HL-60/S4 treated with phorbol 12-myristate 13-acetate at 8.2 ng/mL for 4 days and 3 days (cell line): ENCODE data around the gene ARHGAP42.
"Not testable (repeated sequence)": the region's sequence is repeated elsewhere in the genome, so short reads cannot be mapped to it uniquely, and the experiment has no call there.

ENCODE experiments used
- in situ Hi-C: fragments of 300-500 bp; cut with MboI; formaldehyde crosslinking; loops from 2 replicates; pipeline ENCODE4 v1.15.0; 2022; ENCODE audit warnings: low sequenced_read_pairs

ARHGAP42 gene

DNA sequence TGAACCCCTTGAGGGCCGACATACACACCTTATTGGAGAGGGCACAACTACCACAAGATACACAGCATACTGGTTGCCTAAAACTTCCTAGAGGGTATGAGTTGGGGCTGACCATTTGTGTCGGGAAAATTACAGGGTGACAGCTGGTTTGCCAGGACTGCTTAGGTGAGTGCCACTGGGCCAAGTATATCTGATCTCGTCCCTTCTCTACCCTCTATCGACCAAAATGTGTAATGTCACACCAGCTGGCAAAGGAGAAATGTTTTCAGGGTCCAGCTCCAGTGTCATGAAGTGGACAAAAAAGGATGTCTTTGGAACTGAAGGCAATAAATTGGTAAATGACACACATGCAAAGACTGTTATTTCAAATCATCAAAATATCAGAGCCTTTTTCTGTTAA is 316.4 kb downstream of the ARHGAP42 start:
- in situ Hi-C loops = no loop called here

DNA sequence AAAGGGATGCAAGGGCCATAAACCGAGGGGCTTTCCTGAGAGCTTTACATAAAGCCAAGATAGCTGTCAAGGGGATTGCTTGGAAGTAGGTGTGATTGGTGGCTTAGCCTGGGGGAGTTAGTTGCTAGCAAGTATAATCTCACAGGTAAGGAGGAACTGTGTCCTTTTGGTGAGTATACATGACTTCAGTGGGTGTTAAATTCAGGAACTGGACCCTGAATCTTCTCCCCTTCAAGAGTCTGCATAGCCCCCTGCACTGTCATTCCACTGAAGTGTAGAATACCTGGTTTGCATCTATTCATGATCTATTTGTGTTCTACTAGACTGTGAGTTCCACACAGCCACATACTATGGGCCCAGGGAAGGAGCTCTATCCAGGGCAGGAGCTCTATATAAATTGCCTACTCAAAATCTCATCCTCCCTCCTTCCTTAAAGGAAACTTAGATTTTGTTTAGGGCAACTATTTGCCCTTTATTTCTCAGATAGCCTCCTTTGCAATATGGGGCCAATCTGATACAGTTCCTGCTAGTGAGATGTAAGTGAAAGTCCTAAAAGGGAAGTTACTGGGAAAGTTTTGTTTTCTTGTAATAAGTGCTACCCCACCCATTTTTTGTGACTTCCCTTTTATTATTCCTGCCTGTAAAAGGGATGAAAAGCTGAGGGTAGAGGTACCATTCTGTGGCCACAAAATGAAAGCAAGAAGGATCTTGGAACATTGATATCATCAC is 322.0 kb downstream of the ARHGAP42 start:
- in situ Hi-C loops = no loop called here

DNA sequence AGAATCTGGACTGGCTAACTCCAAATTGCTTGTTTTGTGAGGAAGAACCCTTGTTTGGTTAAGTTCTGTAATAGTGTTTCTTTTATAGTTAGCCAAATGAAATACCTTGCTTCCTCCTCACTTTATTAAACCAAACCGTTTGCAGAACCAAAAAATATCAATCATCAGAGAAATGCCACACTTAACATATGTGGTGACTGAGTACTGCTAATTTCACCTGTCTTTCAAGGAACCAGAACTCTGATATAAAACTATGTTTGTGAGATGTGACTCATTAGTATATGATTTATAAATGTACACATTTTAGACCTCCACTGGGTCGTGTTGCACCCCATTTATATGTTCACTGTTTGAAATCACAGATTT is 322.6 kb downstream of the ARHGAP42 start:
- in situ Hi-C loops = no loop called here

DNA sequence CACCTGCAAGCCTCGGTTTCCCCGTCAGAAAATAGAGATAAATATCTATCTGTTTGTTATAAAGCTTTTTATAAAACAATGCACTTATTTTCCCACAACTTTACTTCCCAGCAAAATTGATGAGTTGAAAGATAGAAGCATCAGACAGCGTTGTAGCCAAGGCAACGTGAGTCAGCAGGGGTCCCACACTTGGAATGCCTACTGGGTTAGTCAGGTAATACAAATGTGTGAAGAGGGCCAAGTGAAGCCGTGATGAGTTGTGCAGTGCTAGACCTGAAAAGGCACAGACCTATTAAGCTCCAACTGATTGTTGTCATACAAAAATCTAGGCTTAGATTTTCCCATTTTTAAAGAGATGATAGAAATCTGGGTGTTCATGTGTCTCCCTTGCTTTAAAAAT is 323.8 kb downstream of the ARHGAP42 start:
- in situ Hi-C loops = no loop called here

DNA sequence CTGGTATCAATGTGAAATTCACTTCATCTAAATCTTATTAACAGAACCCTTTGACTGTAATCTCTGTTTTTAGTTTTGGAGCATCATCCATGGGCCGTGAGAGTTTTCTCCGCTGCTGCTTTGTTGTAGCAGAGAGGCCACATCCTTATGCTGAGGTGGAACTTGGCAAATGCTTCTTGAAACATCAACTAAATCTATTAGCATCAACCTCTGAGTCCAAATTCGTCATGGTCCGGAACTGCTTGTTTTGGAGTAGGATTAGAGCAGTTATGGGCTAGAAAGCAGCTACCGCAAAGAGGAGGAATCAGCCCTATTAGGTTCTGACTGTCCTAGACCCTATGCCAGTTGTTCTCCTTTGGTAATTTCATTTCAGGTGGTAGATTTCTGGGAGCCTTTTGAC is 324.8 kb downstream of the ARHGAP42 start:
- in situ Hi-C loops = no loop called here

DNA sequence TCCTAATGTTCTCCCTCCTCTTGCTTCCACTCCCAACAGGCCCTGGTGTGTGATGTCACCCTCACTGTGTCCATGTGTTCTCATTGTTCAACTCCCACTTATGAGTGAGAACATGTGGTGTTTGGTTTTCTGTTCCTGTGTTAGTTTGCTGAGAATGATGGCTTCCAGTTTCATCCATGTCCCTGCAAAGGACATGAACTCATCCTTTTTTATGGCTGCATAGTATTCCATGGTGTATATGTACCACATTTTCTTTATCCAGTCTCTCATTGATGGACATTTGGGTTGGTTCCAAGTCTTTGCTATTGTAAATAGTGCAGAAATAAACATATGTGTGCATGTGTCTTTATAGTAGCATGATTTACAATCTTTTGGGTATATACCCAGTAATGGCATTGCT is 326.6 kb downstream of the ARHGAP42 start:
- in situ Hi-C loops = not testable (repeated sequence)

DNA sequence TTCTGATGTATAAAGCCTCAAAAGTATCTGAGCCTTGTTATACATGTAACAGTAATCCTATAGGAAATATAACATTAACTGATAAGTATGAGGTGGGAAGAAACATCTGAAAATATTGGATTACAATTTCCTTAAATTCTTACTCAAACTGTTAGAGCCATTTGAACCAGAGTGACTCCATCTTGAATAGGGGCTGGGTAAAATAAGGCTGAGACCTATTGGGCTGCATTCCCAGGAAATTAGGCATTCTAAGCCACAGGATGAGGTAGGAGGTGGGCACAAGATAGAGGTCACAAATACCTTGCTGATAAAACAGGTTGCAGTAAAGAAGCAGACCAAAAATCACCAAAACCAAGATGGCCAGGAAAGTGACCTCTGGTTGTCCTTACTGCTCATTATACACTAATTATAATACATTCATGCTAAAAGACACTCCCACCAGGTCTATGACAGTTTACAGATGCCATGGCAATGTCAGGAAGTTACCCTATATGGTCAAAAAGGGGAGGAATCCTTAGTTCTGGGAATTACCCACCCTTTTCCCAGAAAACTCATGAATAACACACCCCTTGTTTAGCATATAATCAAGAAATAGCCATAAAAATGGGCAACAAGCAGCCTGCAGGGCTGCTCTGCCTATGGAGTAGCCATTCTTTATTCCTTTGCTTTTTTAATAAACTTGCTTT is 327.7 kb downstream of the ARHGAP42 start:
- in situ Hi-C loops = no loop called here

DNA sequence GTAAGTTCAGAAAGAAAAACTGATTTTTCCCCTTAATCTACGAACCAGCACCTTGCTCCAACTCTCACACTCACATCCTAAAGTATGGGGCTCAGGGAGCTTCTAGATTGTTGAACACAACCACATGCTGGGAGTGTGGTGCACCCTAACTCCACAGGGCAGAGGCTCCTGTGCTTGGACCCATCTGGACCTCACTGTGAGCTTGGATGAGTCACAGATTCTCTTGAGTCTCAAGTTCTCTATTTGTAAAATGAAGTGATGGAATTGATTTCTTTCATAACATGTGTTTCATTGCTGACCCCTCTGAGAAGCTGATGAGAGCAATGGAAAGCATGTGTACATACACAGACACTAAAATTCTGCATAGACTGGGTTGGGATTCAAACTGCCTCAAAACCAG is 332.8 kb downstream of the ARHGAP42 start:
- in situ Hi-C loops = no loop called here

DNA sequence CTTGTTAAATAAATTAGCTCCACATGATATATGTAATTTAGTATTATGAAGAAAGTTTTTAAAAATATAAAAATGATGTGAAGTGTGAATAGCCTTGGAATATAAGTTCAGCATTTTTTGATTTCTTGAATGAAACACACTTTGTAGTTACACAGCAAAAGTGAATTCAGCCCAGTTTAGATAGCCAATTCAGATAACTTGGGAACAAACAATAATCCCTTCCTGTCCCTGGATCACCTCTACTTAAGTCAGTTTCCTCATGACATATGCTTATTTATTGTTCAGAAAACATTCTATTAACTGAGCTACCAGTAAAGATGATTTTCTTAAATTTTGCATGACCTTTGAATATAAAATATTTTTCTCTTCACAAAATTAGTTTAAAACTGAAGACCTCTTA is 335.2 kb downstream of the ARHGAP42 start:
- in situ Hi-C loops = no loop called here

DNA sequence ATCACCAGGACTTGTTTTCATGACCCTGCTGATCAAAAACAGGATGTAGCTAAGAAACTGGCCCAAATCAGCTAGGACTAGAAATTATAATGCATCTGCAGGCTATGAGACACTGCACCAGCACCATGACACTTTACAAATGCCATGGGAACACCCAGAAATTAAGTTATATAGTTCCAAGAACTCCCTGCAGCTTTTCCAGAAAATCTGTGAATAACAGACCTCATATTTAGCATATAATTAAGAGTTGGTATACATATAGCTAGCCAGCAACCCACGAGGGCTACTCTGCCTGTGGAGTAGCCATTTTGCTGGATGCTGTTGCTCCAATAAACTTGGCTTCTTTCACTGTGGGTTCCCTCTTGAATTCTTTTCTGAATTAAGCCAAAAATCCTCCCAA is 341.6 kb downstream of the ARHGAP42 start:
- in situ Hi-C loops = no loop called here

DNA sequence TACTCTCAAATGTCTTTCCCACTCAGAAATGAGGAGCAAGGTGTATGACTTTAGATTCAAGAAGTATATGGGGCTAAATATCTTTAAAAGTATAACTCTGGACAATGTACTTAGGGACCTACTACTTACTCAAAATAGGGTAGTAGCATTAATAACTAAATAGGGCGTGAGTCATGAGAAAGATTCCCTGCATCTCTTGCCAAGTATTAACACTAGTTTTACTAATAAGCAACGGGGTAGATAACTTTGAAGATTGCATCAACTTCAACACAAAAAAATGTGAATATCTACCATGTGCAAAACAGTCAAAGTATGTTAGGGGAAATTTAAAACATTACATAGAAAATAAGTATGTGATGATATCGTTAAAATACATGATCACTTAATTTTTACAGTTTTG is 342.9 kb downstream of the ARHGAP42 start:
- in situ Hi-C loops = no loop called here

DNA sequence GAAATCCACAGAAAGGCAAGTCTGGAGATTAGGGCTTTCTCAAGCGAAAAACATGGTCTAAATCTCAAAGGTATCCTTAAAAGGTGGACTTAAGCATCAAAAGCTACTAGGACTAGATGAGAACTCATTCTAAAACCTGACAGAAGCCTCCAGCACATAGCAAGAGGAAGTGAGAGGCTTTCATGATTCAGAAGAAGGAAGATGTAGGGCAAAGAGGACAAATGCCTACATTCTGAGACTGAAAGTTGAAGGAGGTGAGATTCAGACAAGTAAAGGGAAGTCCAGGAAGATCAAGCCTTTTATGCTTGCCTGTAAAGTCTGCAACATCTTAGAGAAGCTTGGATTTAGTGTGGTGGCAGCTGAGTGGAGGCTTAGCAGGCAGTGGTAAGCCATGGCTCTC is 343.6 kb downstream of the ARHGAP42 start:
- in situ Hi-C loops = no loop called here

DNA sequence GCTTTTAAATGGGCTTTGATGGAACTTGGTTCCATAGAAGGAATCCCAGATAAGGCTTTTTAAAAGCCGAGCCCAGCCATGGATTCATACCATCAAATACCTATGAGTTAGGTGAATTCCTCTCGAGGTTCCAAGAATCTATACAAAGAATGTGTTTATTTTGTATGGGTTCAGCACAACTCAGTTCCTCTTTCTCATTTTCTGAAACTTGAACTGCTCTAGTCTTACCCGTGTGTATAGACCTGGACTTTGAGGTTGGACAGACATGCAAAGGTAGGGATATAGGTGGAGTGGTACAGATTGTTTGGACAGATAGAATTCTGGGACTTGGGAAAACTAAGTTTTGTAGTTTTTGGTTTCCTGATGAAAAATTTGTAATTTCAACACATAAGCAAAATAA is 344.6 kb downstream of the ARHGAP42 start:
- in situ Hi-C loops = no loop called here

DNA sequence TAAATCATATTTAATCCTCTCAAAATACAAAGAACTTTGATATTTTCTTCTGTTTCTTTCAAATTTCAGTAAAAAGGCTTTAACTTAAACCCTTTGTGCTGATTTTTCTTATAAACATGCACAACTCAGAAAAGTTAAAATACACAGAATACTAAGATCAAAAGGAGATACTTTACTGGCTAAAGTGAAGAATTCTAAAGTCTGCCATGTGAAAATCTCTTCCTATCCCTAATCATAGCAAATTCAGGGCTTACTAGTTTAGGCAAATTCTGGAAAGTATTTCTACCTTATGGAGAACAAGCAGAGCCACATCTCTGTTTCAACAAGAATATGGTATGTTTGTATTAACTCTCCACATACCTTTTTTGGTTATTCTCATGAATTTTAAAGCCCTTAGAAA is 345.9 kb downstream of the ARHGAP42 start:
- in situ Hi-C loops = no loop called here

DNA sequence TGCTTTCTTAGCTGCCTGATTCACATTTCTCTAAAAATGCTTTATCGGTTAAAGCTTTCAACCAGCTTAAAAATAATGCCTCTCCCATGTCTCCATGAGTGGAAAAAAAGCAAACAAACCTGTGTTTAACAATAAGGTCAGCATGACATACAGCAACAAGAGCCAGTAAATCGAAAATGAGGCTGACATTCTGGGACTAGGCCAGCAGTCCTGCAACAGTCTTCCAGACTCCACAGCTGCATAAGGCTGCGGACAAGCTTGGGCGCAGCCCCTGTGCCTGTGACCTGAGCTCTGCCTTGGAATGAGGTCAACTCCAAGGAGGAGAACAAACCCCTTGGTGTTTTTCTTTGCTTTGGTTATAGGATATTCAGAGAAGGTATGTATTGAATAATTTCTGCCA is 347.0 kb downstream of the ARHGAP42 start:
- in situ Hi-C loops = no loop called here

DNA sequence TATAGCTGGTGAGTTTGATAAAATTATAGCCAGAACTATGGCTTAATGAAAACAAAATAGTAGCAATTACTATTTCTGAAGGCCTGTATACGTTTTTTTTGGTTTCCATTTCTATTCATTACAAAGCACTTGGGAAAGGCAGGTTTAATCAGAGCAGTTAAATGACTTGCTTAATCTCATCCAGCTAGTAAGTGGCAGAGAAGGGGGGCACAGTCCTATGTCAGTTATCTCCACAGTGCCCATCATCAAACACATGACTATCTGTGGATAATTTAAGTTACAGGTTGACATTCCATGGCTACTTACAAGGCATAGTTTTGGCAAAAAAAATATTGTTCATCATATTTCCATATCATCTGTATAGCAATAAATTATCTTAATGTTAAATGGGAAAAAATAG is 348.8 kb downstream of the ARHGAP42 start:
- in situ Hi-C loops = no loop called here
